ENCODE results near the gene GORASP2.

GORASP2 gene

DNA sequence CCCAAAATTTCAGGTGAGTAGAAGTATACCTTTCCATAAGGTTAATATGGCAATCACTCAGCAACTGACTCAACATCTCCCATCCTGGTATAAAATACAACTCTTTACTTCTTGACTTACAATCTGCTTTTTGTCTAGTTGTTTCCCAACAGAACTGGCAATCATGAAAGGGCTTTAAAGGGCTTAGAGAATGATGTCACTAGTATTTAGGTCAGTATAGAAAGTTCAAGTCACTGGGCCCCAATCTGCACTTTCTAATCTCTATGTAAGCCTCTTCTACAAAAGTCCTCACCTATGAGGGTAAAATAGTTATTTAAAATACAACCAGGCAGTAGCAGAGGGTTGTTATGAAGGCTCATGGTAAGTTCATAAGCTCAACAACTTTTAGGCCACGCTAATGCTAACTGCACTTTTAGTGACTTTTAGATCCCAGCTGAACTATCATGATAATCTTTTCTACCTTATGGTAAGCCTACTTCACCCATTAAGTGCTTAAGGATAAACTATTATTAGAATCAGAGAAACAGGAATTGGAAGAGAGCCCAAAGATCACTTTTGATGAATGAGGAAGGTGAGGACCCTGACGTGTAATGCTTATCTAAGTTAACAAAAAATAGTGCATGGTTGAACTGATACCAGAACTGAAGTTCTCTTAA is 79.6 kb downstream of the GORASP2 start:
- DNase-seq: no peak

DNA sequence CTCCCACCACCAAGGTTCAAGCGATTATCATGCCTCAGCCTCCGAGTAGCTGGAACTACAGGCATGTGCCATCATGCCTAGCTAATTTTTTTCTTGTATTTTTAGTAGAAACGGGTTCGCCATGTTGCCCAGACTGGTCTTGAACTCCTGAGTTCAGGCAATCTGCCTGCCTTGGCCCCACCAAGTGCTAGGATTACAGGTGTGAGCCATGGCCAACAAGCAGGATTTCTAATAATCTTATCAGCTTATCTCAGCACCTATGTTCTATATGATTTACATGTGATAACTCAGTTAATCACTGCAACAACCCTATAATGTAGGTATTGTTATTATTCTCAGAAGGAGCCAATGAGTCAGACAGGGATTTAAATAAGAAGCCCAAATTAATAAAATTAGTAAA is 80.3 kb downstream of the GORASP2 start:
- DNase-seq: no peak

DNA sequence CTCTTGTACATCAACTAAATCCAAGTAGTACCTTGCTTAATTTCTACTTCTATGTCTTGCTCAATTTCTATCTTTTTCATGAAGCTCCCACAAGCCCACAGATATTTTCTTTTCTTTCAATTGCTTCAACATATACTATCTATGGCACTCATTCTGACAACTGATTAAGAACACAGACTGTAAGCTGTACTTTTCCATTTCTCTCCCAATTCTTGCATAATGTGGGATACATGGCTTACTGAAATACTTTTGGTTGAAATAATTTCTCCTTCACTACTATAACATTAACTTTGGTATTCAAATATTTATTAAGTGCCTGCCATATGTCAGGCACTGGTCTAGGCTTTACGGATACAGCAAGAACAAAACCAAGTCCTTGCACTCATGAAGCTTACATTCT is 84.8 kb downstream of the GORASP2 start:
- DNase-seq: no peak

DNA sequence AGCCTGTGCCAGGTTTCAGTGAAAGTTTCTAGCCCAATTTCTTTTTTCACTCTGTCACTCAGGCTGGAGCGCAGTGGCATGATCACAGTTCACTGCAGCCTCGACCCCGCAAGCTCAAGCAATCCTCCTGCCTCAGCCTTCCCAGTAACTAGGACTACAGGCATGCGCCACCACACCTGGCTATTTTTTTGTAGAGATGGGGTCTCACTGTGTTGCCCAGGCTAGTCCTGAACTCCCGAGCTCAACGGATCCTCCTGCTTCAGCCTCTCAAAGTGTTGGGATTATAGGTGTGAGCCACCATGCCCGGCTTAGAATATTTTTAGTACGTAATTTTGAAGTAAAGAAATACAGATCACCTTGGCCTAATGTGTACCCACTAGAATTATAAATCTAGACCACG is 87.1 kb downstream of the GORASP2 start:
- DNase-seq: no peak

Measured in NCI-H2107 (cell line).